Measurements from ENCODE around the gene PACSIN3.

PACSIN3 gene

DNA sequence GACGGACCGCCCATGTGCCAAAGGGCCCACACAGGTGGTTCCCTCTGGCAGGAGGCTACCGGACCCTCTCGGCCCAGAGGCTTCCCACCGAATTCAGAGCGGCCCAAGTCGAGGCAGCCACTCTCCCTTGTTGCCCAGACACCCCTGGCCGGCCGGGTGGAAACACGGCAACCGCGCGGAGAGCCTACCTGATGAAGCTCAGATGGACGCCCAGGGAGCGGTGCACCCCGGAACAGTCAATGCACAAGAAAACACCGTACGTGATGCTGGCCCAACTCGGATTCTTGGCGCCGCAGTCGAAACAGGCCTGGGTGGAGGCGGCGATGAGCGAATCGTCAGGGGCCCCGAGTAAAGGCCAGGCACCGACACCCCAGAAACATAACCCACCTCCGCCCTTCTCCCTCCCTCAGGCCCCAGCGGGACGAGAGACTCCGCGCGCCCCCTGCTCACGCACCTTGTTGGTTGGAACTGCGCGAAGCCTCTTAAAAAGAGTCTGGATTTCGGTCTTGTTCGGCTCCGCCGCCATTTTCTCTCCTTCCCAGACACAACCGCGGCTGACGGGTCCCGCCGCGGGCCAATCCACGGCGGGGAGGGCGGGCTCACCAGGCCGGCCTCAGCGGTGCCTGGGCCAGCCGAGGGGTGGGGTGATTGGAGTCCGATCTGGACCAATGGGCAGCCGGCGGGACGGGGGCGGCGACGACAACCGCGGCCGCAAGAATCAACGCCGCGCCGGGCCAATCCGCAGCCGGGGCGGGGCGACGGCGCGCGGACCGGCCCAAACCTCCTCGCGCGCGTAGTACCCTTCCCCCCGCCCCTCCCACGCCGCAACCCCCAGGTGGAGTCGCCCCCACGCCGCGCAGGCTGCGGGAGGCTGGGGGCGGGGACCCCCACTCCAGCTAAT is 9.7 kb downstream of the PACSIN3 start, which contains the start of gene ARFGAP2:
Gene ARFGAP2 (minus strand): TSS at position 552 of the 901 bp plus-strand sequence. CDS start 26 bp downstream, at position 526.
- DNase-seq (ENCODE audit: low read depth in 3 of 3): peak; percentile 89 to 96 (median 94)

DNA sequence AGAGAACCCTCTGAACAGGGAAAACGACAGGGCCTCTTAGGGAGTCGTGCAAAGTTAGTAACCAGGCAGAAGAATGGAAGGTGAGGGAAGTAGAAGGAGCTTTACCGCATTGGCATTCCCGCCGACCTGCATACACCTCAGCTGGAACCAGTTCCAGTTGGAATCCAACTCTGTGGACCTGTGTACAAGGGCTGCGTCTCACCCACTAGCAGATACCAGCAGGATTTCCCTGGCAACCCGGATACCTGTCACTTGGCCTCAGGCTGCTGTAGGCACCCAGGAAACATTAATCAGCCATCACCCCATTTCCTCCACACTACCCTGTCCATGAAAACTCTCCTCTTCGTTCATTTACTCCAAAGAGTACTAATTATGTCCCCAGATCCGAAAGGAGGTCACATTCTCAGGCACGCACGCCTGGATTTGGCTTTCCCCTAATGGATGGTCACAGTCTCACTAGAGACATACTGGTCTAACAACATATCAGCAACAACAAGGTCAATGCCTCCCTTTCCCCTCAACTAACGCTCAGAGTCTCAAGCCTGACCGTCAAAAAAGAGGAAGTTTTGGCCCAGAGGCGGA is 10.4 kb downstream of the PACSIN3 start:
- no peak for DNase-seq (ENCODE audit: low read depth in 3 of 3)

DNA sequence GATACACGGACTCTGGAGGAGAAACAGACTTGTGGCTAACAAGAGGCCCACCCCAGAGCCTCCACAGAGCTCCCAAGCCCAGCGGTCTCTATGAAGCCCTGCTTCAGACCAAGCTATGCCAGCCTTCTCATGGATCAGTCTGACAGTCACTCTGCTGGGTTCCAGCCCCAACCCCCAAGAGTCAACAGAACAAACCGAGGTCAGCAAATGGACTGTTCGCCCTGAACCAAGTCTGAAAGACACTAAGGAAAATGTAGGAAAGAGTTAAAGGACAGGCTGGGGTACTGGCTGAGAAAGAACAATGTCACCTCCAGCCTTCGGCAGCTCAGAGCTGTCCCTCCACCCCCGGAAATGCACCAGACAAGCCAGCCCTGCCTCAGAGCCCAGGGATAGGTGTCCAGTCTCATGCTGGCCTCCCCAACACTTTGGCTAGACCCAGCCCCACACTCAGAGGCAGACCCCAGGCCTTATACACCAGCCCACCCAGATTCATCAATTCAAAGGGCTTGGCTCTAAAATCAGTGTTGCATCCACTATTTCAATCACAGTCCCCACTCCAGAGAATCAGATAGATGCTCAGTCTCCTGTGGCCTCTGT is 13.4 kb downstream of the PACSIN3 start:
- no peak for DNase-seq (ENCODE audit: low read depth in 3 of 3)

DNA sequence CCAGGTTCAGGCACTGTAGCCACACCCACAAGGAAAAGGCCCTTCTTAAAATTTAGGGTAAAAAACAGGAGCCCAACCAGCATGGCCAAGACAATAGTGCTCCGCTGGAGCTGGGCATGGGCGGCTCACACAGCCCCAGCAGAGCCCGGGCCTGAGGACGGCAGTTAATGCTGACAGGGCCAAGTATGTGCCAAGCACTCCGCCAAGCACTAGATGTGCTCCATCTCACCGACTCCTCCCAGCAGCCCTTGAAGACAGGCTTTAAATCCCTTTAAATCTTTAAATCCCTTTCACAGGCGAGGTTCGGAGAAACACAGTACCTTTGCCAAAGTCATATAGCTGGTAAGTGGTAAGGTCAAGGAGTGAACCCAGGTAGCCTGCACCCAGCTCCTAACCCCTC is 14.4 kb downstream of the PACSIN3 start:
- DNase-seq (ENCODE audit: low read depth in 3 of 3): no peak

DNA sequence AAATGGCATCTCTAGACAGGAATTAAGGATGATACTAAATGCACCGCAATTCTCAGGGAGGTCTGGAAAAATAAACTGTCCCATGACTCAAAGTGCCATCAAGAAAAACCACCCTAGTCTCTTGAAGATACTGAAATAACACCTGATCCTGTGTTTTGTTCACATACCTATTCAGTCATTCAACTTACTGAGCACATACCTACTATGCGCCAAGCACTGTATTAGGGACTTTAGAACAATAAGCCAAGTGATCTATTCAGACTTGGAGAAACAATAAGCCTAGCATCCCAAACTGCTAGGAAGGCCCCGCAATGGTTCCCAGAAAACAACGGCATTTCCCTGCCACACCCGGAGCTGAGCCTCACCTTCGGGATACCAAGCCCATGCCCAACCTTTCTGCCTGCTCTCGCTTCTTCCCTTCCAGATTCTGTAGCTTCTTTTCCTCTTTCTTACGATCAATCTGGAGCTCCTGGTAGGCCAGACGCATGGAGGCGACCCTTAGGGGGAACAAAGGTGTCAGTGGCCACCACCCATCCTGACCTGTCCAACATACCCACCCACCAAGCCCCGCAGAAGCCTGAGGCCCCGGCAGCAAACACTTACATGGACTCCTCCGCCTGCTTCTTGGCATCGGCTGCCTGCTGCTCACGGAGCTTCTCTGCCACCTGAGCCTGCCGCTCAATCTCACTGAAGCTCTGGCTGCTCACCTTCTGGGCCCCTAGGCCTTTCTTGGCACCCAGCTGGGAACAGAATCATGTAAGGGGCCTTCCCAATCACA is 15.0 kb downstream of the PACSIN3 start:
- no peak for DNase-seq (ENCODE audit: low read depth in 3 of 3)

DNA sequence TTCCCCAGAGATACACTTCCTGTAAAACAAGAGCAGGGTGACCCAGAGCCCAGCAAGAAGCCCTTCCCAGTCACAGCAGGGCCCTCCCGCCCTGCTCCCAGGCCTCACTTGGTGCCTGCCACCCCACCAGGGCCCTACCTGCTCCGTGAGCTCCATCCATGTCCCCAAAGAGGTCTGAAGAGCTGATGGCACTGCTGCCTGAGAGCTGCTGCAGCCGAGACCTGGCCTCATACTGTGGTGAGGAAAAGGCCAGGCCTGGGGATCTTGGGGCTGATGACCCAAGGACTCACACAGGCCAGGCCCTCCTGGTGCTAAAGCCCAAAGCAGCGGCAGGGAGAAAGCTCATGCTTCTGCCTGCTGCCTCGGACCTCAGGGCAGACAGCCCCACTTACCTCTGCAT is 19.9 kb downstream of the PACSIN3 start:
- DNase-seq (ENCODE audit: low read depth in 3 of 3): no peak

DNA sequence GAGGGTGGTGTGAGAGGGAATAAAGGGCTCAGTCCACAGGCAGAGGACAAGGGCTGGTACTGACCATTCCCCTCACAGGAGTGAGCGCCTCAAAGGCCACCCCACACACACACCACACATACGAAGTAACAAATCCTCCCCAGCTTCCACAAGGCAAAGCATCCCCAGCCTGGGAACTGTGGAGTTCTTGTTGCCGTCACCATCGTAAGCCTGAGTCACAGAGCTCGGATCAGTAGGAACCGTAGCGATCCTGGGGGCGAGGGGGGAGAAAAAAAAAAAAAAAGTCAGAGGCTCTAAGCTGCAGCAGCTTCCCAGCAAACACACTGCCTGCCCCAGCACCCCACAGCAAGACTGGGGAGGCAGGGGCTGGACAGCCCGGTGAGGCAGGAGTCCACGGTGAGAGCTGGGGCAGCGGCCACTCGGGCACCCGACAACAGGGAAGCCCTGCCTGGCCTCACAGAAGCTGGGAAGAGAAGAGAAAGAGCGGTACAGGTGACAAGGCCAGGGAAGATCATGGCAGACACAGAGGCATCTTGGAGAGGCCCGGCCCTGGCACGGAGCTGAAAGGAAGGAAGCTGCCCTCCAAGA is 20.9 kb downstream of the PACSIN3 start:
- DNase-seq (ENCODE audit: low read depth in 3 of 3): no peak

DNA sequence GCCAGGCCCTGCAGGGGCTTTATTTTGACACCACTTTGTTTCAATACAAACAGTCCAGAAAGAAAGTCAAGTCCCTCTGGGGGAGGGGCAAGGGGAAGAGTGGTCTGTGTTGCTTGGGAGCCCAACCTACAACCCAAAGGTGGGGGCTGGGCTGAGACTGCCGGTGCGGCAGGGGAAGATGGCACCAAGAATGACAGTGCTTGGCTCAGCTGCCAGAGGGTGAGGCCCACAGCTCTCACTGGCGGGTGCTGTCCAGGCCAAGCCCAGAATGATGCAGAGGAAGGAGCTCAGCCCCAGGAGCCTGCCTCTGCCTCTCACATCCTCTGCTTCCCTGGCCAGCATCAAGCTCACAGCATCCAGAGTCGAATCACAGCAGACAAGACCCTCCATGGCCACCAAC is 21.9 kb downstream of the PACSIN3 start:
- no peak for DNase-seq (ENCODE audit: low read depth in 3 of 3)

DNA sequence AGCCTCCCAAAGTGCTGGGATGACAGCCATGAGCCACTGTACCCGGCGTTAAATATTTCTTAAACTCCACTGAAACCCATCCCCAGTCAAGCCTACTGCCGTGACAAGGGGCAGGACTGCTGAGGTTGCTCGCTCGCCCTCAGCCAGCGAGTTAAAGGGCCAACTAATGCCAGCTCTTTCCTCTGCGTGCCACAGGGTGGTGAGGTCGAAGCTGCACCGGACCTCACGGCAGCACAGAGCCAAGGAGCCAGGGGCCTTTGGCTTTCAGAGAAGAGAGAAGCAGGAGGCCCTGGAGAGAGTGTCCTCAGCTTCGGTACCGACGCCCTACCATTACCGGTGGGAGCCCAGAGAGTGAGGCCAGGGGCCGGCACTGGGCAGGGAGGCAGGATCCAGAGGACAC is 22.3 kb downstream of the PACSIN3 start:
- no peak for DNase-seq (ENCODE audit: low read depth in 3 of 3)

DNA sequence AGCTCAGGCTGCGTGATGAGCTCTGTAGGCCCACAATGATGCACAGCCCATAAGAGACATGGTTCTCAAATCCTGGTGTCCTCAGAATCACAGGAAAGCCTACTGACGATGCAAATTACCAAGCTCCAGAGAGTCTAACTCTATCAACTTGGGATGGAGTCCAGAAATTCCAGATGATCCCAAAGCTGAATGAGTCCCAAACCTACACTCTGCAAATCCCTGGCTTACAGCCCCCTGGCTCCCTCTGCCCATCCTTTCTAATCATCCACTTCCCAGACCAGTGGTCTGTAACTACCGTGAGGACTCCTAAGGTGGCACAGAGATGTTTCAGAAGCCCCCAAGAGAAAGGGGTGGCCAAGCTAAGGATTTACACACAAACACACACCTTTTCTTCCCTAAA is 23.0 kb downstream of the PACSIN3 start:
- DNase-seq (ENCODE audit: low read depth in 3 of 3): no peak

DNA sequence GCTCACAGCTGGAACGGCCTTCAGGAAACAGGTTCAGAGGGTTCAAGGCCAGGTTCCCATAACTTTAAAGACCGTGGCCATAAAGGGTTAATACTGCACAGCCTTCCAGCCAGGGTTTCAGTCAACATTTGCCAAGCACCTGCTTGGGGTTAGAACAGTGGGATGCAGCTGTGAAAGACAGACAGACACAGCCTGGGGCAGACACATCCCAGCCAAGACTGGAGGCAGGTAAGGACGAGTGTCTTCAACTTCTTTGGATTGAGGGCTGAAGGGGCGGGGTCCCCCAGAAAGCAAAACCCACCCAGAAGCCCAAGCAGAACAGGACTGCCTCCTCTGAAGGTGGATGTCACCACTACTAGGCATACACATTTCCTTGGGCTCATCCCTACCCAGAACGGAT is 23.8 kb downstream of the PACSIN3 start:
- no peak for DNase-seq (ENCODE audit: low read depth in 3 of 3)

DNA sequence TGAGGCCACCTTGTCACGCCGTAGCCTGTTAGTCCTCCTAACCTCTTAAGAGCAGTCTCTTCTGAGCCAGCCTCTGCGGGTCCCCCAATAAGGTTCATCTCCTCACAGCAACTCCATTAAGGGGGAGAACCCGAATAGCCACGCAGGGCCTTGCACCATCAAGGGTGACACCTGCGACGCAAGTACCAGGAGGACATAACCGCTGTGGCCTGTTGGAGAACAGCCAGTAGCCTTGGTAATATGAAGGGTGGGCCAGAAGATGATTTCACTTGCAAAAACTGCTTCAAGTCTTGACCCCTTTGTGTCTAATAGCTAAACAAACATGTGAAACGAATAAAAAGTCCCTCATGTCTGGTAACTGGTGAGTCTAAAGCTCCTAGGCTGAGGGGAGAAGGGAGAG is 24.3 kb downstream of the PACSIN3 start:
- DNase-seq (ENCODE audit: low read depth in 3 of 3): no peak

DNA sequence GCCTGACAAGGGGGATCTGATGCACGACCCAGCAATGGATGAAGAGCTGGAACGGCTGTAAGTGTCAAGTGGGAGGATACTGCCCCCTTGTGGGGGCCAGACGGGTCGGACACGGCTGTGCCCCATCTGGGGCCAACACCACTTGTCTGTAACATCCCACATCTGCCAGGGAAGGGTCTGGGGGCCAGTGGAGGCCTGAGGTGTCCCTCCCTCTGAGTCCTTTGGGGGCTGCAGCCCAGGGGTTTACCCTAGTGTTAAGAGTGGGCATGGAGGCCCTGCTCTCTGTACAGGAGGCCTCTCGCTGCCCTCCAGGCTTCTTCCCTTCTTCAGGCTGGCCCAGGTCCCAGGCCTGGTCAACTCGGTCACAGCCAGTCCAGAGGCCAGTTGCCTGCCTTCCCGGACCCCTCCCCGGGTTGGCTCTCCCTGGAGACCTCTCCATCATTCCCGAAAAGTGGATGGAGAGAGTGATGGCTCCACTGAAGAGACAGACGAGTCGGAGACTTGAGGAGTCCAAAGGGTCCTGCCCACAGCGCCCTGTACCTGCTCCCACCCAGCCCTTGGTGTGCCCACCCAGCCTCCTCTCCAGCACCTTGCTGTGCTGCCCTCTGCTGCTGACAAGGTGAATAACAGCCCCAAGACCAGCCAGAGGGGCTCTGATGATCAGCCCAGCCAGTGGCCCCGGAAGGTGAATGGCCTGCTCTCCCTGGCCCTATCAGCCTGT is 24.9 kb downstream of the PACSIN3 start:
- DNase-seq (ENCODE audit: low read depth in 3 of 3): peak; percentile 24 to 49 (median 28)

DNA sequence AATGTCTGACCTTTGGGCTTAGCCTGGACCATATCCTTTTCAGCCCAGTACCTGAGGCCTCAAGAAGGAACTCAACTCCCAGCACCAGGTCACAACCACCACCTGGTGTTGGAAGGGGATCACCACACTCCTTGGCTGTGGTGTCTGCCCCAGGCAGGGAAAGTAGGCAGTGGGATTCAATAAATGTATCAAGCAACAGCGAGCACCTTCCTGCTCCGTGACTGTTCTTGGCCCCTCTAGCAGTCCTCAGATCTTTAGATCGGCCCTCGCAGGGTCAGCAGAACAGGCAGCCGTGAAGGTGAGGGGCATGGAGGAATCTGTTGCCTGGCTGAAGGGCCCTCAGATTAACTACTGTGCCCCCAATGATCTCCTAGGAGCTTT is 25.5 kb downstream of the PACSIN3 start:
- no peak for DNase-seq (ENCODE audit: low read depth in 3 of 3)

DNA sequence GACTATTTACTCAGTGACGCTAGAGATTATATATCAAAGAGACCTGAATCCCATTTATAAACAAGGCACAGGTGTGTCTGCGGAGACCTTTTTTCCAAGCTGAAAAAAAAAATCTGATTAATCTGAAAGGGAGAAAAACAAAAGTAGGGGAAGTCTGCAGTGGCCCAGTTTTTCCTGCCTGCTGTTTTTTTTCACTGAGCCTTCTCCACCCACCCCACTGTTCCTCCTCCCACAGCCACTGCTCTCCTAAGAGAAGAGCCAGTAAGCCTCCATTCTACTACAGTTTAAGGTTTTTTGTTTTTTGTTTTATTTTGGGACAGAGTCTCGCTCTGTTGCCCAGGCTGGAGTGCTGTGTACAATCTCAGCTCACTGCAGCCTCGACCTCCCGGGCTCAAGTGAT is 28.0 kb downstream of the PACSIN3 start:
- no peak for DNase-seq (ENCODE audit: low read depth in 3 of 3)

DNA sequence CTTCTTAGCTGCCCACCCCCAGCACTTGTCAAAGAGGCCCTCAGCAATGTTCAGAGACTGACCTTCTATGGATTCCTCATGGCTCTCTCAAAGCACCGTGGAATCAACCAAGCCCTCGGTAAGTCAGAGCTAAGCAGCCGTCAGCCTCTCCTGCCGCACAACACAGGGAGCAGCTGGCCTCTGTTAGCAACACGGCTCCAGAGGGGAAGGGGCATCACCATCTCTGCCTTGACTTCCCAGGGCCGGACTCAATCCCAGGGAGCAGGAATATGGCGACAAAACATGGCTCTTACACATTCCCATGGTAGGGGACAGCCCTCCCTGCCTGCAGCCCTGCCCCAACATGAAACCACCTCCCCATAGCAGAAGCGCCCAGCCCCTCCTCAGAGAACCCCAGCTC is 28.4 kb downstream of the PACSIN3 start:
- no peak for DNase-seq (ENCODE audit: low read depth in 3 of 3)

DNA sequence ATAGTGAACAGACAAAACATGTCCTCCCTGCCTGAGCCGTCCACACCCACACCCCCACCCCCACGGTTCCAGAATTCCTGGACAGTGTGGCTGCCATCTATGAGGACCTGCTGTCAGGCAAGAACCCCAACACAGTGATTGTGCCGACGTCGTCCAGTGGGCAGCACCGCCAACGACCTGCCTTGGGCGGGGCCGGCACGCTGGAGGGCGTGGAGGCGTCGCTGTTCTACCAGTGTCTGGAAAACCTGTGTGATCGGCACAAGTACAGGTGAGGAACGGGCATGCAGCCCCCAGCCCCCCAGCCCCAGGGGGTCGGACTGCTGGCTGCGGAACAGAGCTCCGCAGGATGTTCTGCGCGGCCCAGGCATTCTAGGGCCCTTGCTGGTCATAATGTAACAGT is 29.3 kb downstream of the PACSIN3 start:
- DNase-seq (ENCODE audit: low read depth in 3 of 3): no peak

DNA sequence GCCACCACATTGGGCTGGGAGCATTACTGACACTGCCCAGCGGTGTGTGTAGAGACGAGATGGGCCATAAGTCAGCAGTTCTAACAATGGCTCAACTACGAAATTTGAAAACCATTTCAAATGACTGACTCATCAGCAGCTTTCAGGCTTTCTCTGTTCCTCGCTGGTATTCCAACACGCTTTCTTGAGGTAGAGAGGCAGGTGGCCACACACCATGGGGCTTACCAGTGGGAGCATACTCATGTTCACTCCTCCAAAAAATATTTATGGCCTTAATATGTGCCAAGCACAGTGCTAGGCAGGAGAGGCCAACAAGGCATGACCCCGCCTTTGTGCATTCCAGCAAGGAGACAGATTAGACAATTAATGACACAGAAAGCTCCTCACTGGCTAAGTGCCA is 29.9 kb downstream of the PACSIN3 start:
- no peak for DNase-seq (ENCODE audit: low read depth in 3 of 3)

DNA sequence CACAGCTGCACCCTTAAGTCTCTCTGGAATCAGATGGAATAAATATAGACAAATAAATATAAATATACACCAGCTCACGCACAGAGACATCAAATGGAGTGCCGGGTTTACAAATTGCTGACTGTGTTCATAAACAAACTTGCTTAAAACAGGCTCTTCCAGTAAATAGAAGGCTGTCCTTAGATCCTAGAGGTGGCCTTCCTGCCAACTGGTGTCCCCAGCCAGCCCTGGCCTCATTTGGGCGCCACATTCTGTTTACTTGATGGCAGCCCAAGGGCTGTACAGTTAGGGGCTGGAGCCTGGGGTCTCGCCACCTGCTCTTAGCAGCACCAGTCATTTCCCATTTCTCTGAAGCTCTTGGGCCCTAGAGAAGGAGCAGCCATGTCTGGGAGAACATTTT is 30.4 kb downstream of the PACSIN3 start:
- no peak for DNase-seq (ENCODE audit: low read depth in 3 of 3)

DNA sequence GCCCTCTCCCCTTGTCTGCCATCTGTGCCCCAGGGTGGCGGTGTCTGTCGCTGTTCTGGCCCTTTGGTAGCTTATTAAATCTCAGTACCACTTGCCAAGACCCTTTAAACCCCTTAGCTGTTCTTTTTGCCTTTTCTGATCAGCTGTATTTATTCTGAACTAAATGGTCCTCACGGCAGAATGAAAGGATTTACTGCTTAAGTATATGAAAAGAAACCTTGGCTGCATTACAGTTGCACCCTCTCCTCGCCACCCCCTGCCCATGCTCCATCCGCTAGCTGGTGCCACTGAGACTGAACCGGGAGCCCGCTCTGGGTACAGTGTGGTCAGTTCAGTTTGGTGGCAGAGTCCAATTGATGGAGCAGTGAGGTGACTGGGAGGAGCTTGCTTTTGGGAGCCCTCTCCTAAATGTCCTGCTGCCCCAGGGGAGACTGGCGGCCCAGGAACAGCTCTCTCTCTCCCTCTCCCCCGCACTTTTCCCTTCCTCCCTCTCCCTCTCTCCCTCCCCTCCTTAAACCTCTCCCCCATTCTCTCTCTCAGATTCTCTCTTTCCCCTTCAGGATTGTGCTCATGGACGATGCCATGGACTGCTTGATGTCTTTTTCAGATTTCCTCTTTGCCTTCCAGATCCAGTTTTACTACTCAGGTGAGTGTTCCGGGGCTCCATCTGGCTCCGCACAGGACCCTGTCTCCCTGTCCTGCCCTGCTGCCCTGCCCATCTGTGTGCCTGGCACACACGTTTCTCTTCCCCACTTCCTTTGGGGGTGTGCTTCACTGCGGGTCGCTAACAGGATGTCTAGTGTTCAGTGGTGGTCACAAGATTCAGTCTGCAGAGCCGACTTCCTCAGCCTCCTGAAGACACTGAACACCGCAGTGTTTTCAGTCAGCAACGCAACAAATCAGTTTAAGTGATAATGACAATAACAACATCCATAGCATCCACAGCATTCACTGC is 31.3 kb downstream of the PACSIN3 start:
- DNase-seq (ENCODE audit: low read depth in 3 of 3): no peak
